ENCODE data around the gene LRRC34. TPM values are rescaled to one million over a fixed set of nuclear protein-coding genes. Genes with fewer than 3 reads are reported as not detected.

Gene LRRC34
- total and polyA plus RNA-seq, 2 of the 8 experiments (the other 6 are each of a cell fraction or from before 2014, with no cell fraction given), result 3.3 to 4.1 TPM

DNA sequence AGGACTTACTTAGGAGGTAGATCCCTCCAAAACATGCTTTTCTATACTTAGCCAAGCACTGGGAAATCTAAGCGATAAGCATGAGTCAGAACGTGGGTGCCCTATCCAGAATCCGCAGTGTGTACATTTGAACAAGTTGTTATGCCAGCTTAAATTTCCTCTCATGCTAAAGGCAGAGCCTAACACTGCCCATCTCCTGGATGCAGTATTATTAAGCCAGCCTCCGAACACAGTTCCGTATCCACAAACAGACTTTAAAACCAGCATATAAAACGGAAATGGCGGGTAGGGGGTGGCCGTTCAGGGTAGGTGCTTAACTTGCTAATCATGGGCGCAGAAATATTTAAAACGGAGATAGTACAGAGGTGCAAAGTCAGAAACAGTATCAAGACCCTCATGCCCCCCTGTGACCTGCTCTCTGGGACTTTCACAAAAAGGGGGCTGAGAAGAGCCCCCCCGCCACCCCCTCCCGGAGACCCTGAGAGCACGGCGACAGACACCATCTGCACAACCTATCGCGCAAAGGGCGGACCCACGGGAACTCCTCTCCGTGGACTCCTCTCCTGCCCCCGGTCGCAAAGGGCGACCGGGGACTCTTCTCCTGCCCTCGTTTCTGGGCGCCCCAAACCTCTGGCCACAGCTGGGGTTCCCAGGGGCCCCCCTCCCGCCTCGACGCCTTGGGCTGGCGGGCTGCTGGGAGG, 923 bp downstream of the LRRC34 start (continued):
- TF ChIP-seq, protein P1, sequence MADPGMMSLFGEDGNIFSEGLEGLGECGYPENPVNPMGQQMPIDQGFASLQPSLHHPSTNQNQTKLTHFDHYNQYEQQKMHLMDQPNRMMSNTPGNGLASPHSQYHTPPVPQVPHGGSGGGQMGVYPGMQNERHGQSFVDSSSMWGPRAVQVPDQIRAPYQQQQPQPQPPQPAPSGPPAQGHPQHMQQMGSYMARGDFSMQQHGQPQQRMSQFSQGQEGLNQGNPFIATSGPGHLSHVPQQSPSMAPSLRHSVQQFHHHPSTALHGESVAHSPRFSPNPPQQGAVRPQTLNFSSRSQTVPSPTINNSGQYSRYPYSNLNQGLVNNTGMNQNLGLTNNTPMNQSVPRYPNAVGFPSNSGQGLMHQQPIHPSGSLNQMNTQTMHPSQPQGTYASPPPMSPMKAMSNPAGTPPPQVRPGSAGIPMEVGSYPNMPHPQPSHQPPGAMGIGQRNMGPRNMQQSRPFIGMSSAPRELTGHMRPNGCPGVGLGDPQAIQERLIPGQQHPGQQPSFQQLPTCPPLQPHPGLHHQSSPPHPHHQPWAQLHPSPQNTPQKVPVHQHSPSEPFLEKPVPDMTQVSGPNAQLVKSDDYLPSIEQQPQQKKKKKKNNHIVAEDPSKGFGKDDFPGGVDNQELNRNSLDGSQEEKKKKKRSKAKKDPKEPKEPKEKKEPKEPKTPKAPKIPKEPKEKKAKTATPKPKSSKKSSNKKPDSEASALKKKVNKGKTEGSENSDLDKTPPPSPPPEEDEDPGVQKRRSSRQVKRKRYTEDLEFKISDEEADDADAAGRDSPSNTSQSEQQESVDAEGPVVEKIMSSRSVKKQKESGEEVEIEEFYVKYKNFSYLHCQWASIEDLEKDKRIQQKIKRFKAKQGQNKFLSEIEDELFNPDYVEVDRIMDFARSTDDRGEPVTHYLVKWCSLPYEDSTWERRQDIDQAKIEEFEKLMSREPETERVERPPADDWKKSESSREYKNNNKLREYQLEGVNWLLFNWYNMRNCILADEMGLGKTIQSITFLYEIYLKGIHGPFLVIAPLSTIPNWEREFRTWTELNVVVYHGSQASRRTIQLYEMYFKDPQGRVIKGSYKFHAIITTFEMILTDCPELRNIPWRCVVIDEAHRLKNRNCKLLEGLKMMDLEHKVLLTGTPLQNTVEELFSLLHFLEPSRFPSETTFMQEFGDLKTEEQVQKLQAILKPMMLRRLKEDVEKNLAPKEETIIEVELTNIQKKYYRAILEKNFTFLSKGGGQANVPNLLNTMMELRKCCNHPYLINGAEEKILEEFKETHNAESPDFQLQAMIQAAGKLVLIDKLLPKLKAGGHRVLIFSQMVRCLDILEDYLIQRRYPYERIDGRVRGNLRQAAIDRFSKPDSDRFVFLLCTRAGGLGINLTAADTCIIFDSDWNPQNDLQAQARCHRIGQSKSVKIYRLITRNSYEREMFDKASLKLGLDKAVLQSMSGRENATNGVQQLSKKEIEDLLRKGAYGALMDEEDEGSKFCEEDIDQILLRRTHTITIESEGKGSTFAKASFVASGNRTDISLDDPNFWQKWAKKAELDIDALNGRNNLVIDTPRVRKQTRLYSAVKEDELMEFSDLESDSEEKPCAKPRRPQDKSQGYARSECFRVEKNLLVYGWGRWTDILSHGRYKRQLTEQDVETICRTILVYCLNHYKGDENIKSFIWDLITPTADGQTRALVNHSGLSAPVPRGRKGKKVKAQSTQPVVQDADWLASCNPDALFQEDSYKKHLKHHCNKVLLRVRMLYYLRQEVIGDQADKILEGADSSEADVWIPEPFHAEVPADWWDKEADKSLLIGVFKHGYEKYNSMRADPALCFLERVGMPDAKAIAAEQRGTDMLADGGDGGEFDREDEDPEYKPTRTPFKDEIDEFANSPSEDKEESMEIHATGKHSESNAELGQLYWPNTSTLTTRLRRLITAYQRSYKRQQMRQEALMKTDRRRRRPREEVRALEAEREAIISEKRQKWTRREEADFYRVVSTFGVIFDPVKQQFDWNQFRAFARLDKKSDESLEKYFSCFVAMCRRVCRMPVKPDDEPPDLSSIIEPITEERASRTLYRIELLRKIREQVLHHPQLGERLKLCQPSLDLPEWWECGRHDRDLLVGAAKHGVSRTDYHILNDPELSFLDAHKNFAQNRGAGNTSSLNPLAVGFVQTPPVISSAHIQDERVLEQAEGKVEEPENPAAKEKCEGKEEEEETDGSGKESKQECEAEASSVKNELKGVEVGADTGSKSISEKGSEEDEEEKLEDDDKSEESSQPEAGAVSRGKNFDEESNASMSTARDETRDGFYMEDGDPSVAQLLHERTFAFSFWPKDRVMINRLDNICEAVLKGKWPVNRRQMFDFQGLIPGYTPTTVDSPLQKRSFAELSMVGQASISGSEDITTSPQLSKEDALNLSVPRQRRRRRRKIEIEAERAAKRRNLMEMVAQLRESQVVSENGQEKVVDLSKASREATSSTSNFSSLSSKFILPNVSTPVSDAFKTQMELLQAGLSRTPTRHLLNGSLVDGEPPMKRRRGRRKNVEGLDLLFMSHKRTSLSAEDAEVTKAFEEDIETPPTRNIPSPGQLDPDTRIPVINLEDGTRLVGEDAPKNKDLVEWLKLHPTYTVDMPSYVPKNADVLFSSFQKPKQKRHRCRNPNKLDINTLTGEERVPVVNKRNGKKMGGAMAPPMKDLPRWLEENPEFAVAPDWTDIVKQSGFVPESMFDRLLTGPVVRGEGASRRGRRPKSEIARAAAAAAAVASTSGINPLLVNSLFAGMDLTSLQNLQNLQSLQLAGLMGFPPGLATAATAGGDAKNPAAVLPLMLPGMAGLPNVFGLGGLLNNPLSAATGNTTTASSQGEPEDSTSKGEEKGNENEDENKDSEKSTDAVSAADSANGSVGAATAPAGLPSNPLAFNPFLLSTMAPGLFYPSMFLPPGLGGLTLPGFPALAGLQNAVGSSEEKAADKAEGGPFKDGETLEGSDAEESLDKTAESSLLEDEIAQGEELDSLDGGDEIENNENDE (IDR thresholded peaks at IDR 0.05; ENCODE audit: insufficient replicate concordance, low read length), result no peak
- TF ChIP-seq FOSL1 (IDR thresholded peaks at IDR 0.05; ENCODE audit: insufficient read depth, low read depth, low read length) (no peak), ASH2L (IDR thresholded peaks at IDR 0.05; ENCODE audit: low read length) (no peak)

Measured in H1 (cell line).